Measurements from ENCODE around the gene CERT1.
"Not testable (repeated sequence)": the region's sequence is repeated elsewhere in the genome, so short reads cannot be mapped to it uniquely, and the experiment has no call there.

Gene CERT1

GRCh38 chr5:75522542-75522941 is 11.1 kb upstream of the CERT1 start:
- no peak for DNase-seq (ENCODE audit: low spot score)

DNA sequence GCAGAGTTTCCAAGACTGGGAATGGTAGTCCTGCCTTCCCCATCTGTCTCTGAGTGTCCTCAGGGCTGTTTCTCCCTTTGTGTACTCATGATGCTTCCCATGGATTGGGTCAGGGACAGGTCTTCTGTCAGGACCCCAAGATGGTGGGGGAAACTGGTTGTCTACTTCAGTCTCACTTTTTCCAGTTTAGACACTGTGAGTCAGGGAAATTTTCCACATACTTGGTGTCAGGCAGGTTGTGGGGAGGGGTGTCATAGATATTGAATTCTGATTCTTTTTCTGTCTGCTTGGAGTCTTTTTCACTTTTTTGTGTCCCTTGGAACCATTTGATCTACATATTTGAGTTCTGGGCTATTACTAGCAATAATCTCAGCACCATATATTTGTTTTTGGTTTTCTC is 10.6 kb upstream of the CERT1 start:
- no peak for DNase-seq (ENCODE audit: low spot score)

DNA sequence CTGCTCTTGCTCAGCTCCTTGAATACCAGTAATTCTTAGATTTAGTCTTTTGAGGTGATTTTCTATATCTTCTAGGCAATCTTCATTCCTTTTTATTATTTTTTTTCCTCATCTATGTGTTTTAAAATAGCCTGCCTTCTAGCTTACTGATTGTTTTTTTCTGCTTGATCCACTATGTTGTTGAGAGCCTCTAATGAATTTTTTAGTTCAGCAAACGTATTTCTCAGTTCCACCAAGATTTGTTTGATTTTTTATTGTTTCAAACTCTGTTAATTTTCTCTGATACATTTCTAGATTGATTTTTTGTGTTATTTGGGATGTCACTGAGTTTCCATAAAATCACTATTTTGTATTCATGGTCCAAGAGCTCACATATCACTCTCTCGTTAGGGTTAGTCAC is 9.8 kb upstream of the CERT1 start:
- no peak for DNase-seq (ENCODE audit: low spot score)

DNA sequence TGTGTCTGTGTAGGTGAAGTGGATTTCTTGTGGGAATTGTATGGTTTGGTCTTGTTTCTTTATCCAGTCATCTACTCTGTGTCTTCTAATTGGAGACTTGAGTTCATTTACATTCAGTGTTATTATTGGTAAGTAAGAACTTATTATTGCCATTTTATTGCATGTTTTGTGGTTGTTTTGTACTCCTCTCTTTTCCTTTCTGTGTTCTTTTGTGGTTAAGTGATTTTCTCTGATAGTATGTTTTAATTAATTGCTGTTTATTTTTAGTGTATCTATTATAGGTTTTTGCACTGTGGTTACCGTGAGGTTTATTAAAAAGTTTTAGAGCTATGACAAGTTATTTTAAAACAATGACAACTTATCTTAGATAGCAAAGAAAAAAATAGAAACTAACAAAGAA is 8.3 kb upstream of the CERT1 start:
- DNase-seq (ENCODE audit: low spot score) = no peak

DNA sequence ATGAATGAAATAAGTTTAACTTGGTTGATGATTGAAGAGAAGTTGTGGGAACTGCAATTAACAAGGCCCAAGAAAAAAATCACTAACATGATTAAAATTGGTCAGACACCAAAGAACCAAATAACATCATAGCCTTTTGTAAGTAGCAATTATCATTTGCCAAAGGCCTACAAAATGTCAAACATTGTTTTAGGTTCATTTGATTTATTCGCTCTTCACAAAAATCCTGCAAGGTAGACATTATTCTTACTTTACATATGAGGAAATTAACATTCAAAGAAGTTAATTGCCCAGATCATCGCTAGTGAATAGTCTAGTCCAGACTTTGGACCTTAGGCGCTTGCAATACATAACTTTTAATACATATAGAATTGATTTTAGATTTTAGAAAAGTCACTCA is 2.9 kb upstream of the CERT1 start:
- DNase-seq (ENCODE audit: low spot score) = no peak

DNA sequence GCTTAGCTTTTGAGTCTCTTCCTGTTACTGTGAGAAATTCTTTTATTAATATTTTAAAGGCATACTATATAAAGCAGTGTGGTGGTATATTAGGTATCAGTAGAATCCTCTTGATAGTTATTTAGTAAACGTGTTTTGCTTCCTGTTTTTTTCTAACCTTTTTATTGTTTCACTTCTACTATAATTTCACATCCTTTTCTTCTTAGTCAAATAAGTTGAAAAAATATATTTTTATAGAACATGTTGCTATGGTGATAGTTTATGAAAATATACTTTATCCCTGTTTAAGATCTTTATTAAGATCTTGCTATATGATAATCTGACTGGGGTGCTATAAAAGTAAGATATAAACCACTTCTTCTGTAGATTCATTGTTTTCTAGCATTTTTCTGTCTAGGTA is 2.4 kb upstream of the CERT1 start:
- no peak for DNase-seq (ENCODE audit: low spot score)

DNA sequence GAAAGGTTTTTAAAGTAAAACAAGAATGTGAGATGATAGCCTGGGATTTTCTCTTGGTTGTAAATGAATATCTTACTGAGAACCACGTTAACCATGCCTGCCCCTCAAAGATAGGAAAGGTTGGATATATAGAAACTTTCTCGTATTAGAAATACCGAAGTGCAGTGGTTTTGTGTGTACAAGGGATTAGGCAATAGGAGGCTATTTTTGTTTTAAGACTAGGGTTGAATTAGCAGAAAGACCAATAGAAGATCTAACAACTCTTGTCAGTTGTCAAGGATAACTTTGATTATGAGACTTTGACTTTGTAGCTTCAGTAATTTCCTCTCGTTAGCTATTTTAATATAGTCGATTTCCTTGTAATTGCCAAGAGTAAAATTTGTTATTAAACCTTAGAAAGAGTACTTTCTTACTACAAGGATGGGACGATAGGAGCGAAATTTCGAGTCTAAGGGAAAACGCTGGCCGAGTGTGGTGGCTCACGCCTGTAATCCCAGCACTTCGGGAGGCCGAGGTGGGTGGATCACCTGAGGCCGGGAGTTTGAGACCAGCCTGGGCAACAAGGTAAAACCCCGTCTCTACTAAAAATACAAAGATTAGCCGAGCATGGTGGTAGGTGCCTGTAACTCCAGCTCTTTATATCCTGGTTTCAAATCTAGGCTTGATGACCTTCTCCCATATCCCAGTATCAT is 1.1 kb upstream of the CERT1 start:
- no peak for DNase-seq (ENCODE audit: low spot score)

- peak; percentile 37 for DNase-seq (ENCODE audit: low spot score)
Observed at GRCh38 chr5:75510836-75511434, 494 bp downstream of the CERT1 start.

- DNase-seq (ENCODE audit: low spot score) = peak; percentile 53
Observed at GRCh38 chr5:75510417-75510835, 1.0 kb downstream of the CERT1 start.

GRCh38 chr5:75509956-75510355 is 1.5 kb downstream of the CERT1 start:
- DNase-seq (ENCODE audit: low spot score) = peak; percentile 43

- no peak for DNase-seq (ENCODE audit: low spot score)
Observed at GRCh38 chr5:75509546-75509945, 1.9 kb downstream of the CERT1 start.

DNA sequence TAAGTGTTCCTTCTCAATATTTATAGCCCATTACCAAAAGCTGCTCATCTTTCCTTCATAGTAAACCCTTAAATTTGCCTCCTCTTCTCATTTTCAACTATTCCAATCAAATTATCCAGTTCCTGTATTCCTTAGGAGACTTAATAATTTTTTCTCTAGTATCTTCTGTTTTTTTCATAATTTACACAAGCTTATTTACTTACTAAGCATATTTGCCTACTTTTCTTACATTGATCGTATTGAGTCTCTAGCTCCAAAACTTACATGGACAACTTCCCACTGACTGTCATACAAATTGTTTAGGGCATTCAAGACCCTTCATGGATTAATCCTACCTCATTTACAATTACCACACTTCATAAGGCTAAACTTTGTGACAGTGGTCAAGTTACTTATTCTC is 3.6 kb downstream of the CERT1 start:
- no peak for DNase-seq (ENCODE audit: low spot score)

- not testable (repeated sequence) for DNase-seq (ENCODE audit: low spot score)
Observed at GRCh38 chr5:75505112-75505511, 6.3 kb downstream of the CERT1 start.

DNA sequence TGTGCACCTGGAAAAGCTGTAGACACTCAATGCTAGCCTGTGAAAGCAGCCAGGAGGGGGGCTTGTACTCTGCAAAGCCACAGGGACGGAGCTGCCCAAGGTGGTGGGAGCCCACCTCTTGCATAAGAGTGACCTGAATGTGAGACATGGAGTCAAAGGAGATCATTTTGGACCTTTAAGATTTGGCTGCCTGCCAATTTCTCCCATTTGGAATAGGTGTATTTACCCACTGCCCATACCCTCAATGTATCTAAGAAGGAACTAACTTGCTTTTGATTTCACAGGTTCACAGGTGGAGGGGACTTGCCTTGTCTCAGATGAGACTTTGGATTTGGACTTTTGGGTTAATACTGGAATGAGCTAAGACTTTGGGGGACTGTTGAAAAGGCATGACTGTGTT is 12.6 kb downstream of the CERT1 start:
- DNase-seq (ENCODE audit: low spot score) = not testable (repeated sequence)

DNA sequence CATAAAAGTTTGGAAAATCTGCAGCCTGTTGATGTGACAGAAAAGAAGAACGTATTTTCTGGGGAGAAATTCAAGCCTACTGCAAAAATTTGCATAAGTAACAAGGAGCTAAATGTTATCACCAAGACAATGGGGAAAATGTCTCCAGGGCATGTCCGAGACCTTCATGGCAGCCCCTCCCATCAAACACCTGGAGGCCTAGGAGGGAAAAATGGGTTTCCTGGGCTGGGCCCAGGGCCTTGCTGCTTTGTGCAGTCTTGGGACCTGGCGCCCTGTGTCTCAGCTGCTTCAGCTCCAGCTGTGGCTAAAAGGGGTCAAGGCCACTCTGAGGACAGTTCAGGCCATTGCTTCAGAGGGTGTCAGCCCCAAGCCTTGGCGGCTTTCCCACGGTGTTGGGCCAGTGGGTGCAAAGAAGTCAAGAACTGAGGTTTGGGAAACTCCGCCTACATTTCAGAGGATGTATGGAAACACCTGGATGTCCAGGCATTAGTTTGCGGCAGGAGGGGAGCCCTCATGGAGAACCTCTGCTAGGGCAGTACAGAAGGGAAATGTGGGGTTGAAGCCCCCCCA is 13.1 kb downstream of the CERT1 start:
- no peak for DNase-seq (ENCODE audit: low spot score)

GRCh38 chr5:75496026-75496425 is 15.4 kb downstream of the CERT1 start:
- DNase-seq (ENCODE audit: low spot score) = no peak

DNA sequence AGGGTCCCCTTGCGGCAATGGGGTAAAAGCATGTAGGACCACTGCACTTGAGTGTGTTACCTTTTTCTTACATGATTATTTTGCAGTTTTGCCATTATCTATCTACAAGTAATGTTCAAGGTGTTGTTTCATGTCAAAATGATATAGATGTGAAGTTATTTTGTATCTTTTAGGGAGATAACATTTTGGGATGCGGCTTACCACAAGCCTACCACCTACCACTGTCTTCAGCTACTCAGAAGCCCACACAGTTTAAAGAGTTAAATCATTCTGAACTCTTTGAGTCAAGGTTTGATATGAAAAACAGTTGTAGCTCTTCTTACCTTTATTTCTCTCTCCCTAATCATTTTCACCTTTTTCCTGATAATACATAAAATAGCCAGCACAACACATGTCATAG is 19.8 kb downstream of the CERT1 start:
- no peak for DNase-seq (ENCODE audit: low spot score)

DNA sequence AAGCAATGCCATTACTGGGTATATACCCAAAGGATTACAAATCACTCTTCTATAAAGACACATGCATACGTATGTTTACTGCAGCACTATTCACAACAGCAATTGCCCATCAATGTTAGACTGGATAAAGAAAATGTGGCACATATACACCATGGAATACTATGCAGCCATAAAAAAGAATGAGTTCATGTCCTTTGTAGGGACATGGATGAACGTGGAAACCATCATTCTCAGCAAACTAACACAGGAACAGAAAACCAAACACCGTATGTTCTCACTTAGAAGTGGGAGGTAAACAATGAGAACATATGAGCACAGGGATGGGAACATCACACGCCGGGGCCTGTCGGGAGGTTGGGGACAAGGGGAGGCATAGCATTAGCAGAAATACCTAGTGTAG is 21.6 kb downstream of the CERT1 start:
- not testable (repeated sequence) for DNase-seq (ENCODE audit: low spot score)

- DNase-seq (ENCODE audit: low spot score) = no peak
Observed at GRCh38 chr5:75484605-75485004, 26.8 kb downstream of the CERT1 start.

GRCh38 chr5:75482482-75482881 is 28.9 kb downstream of the CERT1 start:
- DNase-seq (ENCODE audit: low spot score) = no peak

DNA sequence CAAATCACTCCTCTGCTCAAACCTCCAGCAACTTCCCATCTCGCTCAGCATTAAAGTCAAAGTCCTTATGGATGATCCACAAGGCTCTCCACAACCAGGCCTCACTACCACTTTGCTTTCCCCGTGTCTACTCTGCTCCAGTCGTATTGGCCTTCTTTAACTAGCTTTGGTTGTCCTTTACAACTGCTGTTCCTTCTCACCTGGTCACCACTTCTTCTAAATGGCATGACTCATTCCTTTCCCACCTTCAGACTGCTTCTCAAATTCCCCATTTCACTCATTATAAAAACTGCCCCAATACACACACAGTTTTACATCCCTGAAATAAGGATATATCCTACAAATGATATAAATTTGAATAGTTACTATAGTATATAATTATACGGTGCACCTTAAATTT is 30.4 kb downstream of the CERT1 start:
- DNase-seq (ENCODE audit: low spot score) = no peak

- DNase-seq (ENCODE audit: low spot score) = no peak
Observed at GRCh38 chr5:75475364-75475763, 36.1 kb downstream of the CERT1 start.

- DNase-seq (ENCODE audit: low spot score) = no peak
Observed at GRCh38 chr5:75473463-75473862, 38.0 kb downstream of the CERT1 start.

- no peak for DNase-seq (ENCODE audit: low spot score)
Observed at GRCh38 chr5:75472973-75473372, 38.5 kb downstream of the CERT1 start.

All from AG08396 (cell line).